Adipocyte (in vitro differentiated cells): ENCODE results near the gene NAA10.

Experiments used
- DNase-seq: peaks from one replicate; pipeline ENCODE4 v3.0.0-alpha.2; 2015; ENCODE audit warnings: low read depth
- H3K27me3 ChIP-seq: replicated peaks from 2 replicates; pipeline ENCODE4 v1.7.0; 2013; ENCODE audit warnings: mild to moderate bottlenecking, low read length, moderate library complexity; ENCODE audit not compliant: control insufficient read depth, insufficient read depth
- H3K36me3 ChIP-seq: 2 replicates; pipeline ENCODE4 v1.7.0; 2013; ENCODE audit warnings: low read length, mild to moderate bottlenecking, moderate library complexity; ENCODE audit not compliant: control insufficient read depth, insufficient read depth, severe bottlenecking
- H3K4me1 ChIP-seq: 2 replicates; pipeline ENCODE4 v1.7.0; 2013; ENCODE audit warnings: mild to moderate bottlenecking, low read length, moderate library complexity; ENCODE audit not compliant: control insufficient read depth, insufficient read depth
- H3K4me3 ChIP-seq: 2 replicates; pipeline ENCODE4 v1.7.0; 2013; ENCODE audit warnings: mild to moderate bottlenecking, low read length, moderate library complexity
- H3K9ac ChIP-seq: 2 replicates; pipeline ENCODE4 v1.7.0; 2013; ENCODE audit warnings: mild to moderate bottlenecking, low read length, moderate library complexity
- H3K9me3 ChIP-seq: 2 replicates; pipeline ENCODE4 v1.7.0; 2013; ENCODE audit warnings: mild to moderate bottlenecking, low read length, moderate library complexity; ENCODE audit not compliant: control insufficient read depth

Gene NAA10

GRCh38 chrX:153971450-153972367 lies 36.9 kb upstream of the NAA10 start, which contains the start of gene HCFC1:
TSS of gene HCFC1 (minus strand) at chrX:153971818. CDS start at chrX:153970840, 978 bp downstream.
- peak; percentile 90 for DNase-seq
- Histone ChIP-seq H3K4me3 (peak within 1 kb of the TSS; percentile 99), H3K9me3 (no peaks in the 10 kb centered on the region), H3K27me3 (no peaks in the 10 kb centered on the region), H3K36me3 (no peaks in the 10 kb centered on the region), H3K9ac (peak within 1 kb of the TSS; percentile 100), H3K4me1 (peaks cover 44% of the 10 kb centered on the region)

GRCh38 chrX:153971124-153971449 lies 36.2 kb upstream of the NAA10 start:
- Histone ChIP-seq H3K36me3 (no peaks in the 10 kb centered on the region), H3K4me1 (peaks cover 50% of the 10 kb centered on the region), H3K9ac (peak overlapping the region; percentile 100), H3K9me3 (no peaks in the 10 kb centered on the region), H3K27me3 (no peaks in the 10 kb centered on the region), H3K4me3 (peak overlapping the region; percentile 99)
- peak; percentile 88 for DNase-seq

- peaks cover 51% of the 10 kb centered on the region for H3K4me1 ChIP-seq
- H3K36me3 ChIP-seq, result no peaks in the 10 kb centered on the region
- DNase-seq, result peak; percentile 60
- H3K27me3 ChIP-seq, result no peaks in the 10 kb centered on the region
- H3K9ac ChIP-seq, result peak overlapping the region; percentile 100
- H3K9me3 ChIP-seq, result no peaks in the 10 kb centered on the region
- peak overlapping the region; percentile 99 for H3K4me3 ChIP-seq
These were observed 35.7 kb upstream of the NAA10 start for GRCh38 chrX:153970357-153971123.

GRCh38 chrX:153969904-153970356 lies 35.1 kb upstream of the NAA10 start:
- peak; percentile 52 for DNase-seq
- Histone ChIP-seq H3K4me3 (peak overlapping the region; percentile 99), H3K9me3 (no peaks in the 10 kb centered on the region), H3K4me1 (peaks cover 50% of the 10 kb centered on the region), H3K9ac (peak overlapping the region; percentile 100), H3K36me3 (no peaks in the 10 kb centered on the region), H3K27me3 (no peaks in the 10 kb centered on the region)

- Histone ChIP-seq H3K4me1 (peaks cover 44% of the 10 kb centered on the region), H3K4me3 (peak overlapping the region; percentile 99), H3K36me3 (no peaks in the 10 kb centered on the region), H3K9ac (peak overlapping the region; percentile 100), H3K9me3 (no peaks in the 10 kb centered on the region), H3K27me3 (no peaks in the 10 kb centered on the region)
- peak; percentile 22 for DNase-seq
These were observed 34.5 kb upstream of the NAA10 start for GRCh38 chrX:153969125-153969903.

GRCh38 chrX:153968754-153969124 lies 33.9 kb upstream of the NAA10 start:
- no peaks in the 10 kb centered on the region for H3K9me3 ChIP-seq
- peak overlapping the region; percentile 100 for H3K9ac ChIP-seq
- peak overlapping the region; percentile 99 for H3K4me3 ChIP-seq
- peaks cover 3% of the 10 kb centered on the region for H3K36me3 ChIP-seq
- no peaks in the 10 kb centered on the region for H3K27me3 ChIP-seq
- peaks cover 38% of the 10 kb centered on the region for H3K4me1 ChIP-seq
- peak; percentile 33 for DNase-seq

- Histone ChIP-seq H3K9ac (peak overlapping the region; percentile 100), H3K4me3 (peak overlapping the region; percentile 99), H3K9me3 (no peaks in the 10 kb centered on the region), H3K36me3 (peaks cover 5% of the 10 kb centered on the region), H3K27me3 (no peaks in the 10 kb centered on the region), H3K4me1 (peaks cover 33% of the 10 kb centered on the region)
- DNase-seq, result no peak
These were observed 33.4 kb upstream of the NAA10 start for GRCh38 chrX:153968255-153968654.

- Histone ChIP-seq H3K4me3 (peak overlapping the region; percentile 3), H3K36me3 (peaks cover 10% of the 10 kb centered on the region)
- no peak for DNase-seq
These were observed 32.8 kb upstream of the NAA10 start for GRCh38 chrX:153967536-153968224.

GRCh38 chrX:153966841-153967535 lies 32.2 kb upstream of the NAA10 start:
- Histone ChIP-seq H3K4me3 (no peak overlapping the region), H3K27me3 (no peaks in the 10 kb centered on the region), H3K9me3 (no peaks in the 10 kb centered on the region), H3K9ac (no peak overlapping the region), H3K4me1 (peaks cover 32% of the 10 kb centered on the region), H3K36me3 (peaks cover 17% of the 10 kb centered on the region)
- no peak for DNase-seq

More at GRCh38 chrX:153967536-153968224, 32.8 kb upstream of the NAA10 start:
- Histone ChIP-seq H3K4me1 (peaks cover 32% of the 10 kb centered on the region), H3K9me3 (no peaks in the 10 kb centered on the region), H3K27me3 (no peaks in the 10 kb centered on the region), H3K9ac (peak overlapping the region; percentile 100)

- no peaks in the 10 kb centered on the region for H3K27me3 ChIP-seq
- H3K36me3 ChIP-seq, result peaks cover 24% of the 10 kb centered on the region
- H3K9me3 ChIP-seq, result no peaks in the 10 kb centered on the region
- peaks cover 32% of the 10 kb centered on the region for H3K4me1 ChIP-seq
- no peak overlapping the region for H3K4me3 ChIP-seq
- no peak for DNase-seq
- no peak overlapping the region for H3K9ac ChIP-seq
These were observed 31.4 kb upstream of the NAA10 start for GRCh38 chrX:153966283-153966688.
